ENCODE data around the gene CLASP1.

CLASP1 gene

DNA sequence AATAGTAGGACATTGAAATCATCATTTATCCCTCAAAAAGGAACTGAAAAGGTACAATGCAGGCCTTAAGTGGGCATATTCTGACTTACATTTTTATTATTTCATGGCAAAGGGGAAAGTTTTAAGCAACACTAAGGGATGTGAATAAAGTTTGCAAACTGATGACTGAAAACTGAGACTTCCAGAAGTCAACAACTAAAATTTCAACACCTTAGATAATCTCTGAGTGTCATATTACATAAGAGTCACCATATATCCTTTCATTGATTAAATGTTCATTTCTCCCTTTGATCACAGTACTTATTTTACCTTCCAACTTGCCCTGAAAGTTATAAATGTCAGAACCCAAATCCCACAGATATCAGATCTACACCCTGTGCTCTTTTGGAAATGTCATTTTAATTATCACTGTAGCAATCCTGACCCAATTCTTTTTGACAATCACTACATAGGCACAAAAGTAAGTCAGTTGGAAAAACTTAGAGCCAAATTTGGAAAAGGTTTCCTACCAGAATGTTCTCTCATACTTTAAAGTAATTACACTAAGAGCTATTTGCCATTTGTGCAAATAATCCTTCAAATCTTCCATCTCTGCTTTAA, 163.0 kb downstream of the CLASP1 start:
- H3K4me3 ChIP-seq (ENCODE audit: low read depth, low read length), result no peak overlapping the region
- DNase-seq (ENCODE audit: low read depth), result no peak
- TF ChIP-seq, protein P1, sequence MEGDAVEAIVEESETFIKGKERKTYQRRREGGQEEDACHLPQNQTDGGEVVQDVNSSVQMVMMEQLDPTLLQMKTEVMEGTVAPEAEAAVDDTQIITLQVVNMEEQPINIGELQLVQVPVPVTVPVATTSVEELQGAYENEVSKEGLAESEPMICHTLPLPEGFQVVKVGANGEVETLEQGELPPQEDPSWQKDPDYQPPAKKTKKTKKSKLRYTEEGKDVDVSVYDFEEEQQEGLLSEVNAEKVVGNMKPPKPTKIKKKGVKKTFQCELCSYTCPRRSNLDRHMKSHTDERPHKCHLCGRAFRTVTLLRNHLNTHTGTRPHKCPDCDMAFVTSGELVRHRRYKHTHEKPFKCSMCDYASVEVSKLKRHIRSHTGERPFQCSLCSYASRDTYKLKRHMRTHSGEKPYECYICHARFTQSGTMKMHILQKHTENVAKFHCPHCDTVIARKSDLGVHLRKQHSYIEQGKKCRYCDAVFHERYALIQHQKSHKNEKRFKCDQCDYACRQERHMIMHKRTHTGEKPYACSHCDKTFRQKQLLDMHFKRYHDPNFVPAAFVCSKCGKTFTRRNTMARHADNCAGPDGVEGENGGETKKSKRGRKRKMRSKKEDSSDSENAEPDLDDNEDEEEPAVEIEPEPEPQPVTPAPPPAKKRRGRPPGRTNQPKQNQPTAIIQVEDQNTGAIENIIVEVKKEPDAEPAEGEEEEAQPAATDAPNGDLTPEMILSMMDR (IDR thresholded peaks at IDR 0.05; ENCODE audit: control insufficient read depth, extremely low read depth, insufficient read depth), result no peak

DNA sequence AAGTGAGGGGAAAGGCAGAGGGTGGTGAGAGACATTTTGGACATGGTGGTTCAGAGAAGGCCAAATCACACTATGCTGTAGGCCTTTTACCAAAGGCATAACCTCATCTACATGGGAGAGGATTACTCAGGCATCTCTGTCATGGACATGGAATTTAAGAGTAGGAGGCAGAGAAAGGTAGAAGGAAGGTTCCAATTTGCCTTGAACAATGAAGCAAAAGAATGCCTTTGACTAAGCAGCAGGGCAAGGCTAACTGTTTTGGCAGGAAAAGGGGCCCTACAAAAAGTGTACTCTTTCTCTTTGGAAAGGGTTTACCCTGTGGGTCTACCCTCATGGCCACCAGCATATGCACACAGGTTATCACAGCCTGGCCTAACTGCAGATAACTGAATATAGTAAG, 164.2 kb downstream of the CLASP1 start:
- no peak for DNase-seq (ENCODE audit: low read depth)
- no peak overlapping the region for H3K4me3 ChIP-seq (ENCODE audit: low read depth, low read length)
- TF ChIP-seq, protein P1 (IDR thresholded peaks at IDR 0.05; ENCODE audit: control insufficient read depth, extremely low read depth, insufficient read depth), result no peak

DNA sequence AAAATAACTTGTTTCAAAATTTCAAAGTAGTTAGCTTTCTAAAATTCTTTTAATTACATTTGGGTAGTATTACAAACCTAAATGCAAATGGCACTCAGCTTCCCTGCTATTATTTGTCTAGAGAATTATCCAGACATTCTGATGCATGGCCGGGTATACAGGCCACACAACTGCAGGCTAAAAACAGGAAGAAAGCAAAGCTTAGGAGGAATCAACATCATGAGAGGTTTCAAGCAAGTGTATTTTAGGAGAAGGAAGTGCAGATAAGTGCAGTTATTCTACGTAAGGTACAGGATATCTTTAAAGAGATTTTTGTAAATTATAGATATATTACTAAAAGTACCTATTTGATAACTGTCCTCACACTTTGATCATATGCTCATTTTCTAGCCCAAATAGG, 165.4 kb downstream of the CLASP1 start:
- no peak for DNase-seq (ENCODE audit: low read depth)
- no peak overlapping the region for H3K4me3 ChIP-seq (ENCODE audit: low read depth, low read length)

DNA sequence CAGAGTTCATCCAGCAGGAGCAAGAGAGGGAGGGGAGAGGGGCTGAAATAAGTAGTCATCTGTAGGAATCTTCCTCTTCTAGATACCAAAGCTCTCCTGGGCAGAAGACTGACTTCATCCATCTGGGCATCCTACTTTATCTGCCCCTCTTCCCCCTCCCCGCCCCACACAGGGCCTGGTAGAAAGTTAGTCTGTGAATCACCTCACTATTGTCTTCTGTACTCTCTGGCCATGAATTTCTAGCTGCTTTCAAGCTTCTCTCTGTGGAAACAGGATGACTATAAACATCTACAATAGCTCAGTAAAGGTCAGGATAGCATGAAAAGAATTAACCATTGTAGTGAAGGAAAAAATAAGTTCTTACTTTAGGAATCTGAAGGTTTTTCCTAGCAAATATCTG, 166.2 kb downstream of the CLASP1 start:
- TF ChIP-seq, protein P1 (IDR thresholded peaks at IDR 0.05; ENCODE audit: control insufficient read depth, extremely low read depth, insufficient read depth), result no peak
- H3K4me3 ChIP-seq (ENCODE audit: low read depth, low read length), result no peak overlapping the region
- no peak for DNase-seq (ENCODE audit: low read depth)

More for the DNA sequence above, 165.4 kb downstream of the CLASP1 start:
- TF ChIP-seq, protein P1 (IDR thresholded peaks at IDR 0.05; ENCODE audit: control insufficient read depth, extremely low read depth, insufficient read depth), result no peak

DNA sequence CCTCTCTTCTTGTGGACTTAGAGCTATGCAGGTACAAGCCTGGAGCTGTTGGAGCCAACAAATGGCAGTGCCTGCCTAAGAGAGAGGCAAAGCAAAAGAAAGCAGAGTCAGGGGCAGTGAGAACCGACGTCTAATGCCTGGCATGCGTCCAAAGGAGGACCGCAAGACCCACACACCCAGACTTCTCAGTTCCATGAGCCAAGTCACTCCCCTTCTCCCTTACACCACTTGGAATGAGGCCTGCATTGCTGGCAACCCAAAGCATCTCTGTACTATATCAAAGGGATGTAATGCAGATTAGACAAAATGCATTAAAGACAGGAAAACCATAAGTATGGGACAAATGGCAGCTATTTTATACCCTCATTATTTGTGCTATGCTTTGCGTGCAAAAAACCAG, 168.4 kb downstream of the CLASP1 start:
- H3K4me3 ChIP-seq (ENCODE audit: low read depth, low read length), result no peak overlapping the region
- TF ChIP-seq, protein P1 (IDR thresholded peaks at IDR 0.05; ENCODE audit: control insufficient read depth, extremely low read depth, insufficient read depth), result no peak
- no peak for DNase-seq (ENCODE audit: low read depth)

DNA sequence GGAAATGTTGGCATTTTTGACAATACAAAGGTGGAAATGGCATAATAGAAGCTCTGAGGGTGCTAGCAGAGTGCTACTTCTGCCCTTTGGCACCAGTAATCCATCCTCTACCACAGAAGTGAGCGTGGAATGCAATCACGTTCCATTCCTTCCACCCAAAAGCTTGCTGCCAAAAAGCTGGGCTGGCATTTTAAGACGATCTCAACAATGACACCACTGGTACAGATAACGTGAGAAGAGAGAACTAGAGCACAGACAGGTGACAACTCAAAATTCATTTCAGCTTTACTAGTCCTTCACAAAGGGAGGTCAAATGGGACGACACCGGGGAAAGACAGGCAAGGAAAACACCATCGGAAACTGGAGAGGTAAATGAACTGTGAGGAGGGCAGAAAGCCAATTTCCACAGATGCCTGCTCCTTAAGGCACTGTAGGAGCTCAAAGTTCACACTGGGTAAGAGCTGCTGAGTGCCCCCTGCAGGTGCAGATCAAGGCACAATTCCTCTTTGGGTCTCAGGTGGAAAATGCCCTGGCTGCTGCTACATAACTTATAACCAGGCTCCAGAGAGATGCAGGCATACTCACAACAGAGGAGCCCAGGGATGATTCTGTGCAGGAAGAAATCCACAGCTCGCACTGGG, 169.3 kb downstream of the CLASP1 start:
- peak; percentile 53 for DNase-seq (ENCODE audit: low read depth)
- H3K4me3 ChIP-seq (ENCODE audit: low read depth, low read length), result no peak overlapping the region
- TF ChIP-seq, protein P1 (IDR thresholded peaks at IDR 0.05; ENCODE audit: control insufficient read depth, extremely low read depth, insufficient read depth), result peak; percentile 56

Data from LNCaP clone FGC (cell line).